GM12878 (cell line): ENCODE results near the gene SLC4A8.

Experiments used
- CTCF ChIP-seq, 3 experiments: IDR thresholded peaks in 2 of 3; conservative IDR thresholded peaks in 1 of 3; 2 replicates each; pipeline ENCODE4 v1.5.1; 2011; ENCODE audit warnings: low read depth in 3 of 3, low read length in 3 of 3, mild to moderate bottlenecking in 3 of 3, control low read depth in 2 of 3, moderate library complexity in 2 of 3, inconsistent platforms in 1 of 3, mixed read lengths in 1 of 3; ENCODE audit not compliant: control insufficient read depth in 2 of 3, insufficient read depth in 1 of 3; ENCODE audit errors: extremely low read depth in 1 of 3
- POLR2AphosphoS5 ChIP-seq: IDR thresholded peaks from 2 replicates; pipeline ENCODE4 v1.6.1; 2011; ENCODE audit warnings: mild to moderate bottlenecking, low read length, inconsistent platforms
- RAD21 ChIP-seq: IDR thresholded peaks from 2 replicates; pipeline ENCODE4 v1.6.1; 2011; ENCODE audit warnings: mild to moderate bottlenecking, low read depth, low read length, moderate library complexity; ENCODE audit not compliant: insufficient read depth
- YY1 ChIP-seq: IDR thresholded peaks from 2 replicates; pipeline ENCODE4 v1.6.1; 2011; ENCODE audit warnings: low read depth, mild to moderate bottlenecking, low read length

GRCh38 chr12:51443573-51443972 lies 18.9 kb downstream of the SLC4A8 start:
- TF ChIP-seq POLR2AphosphoS5 = no peak
- TF ChIP-seq CTCF (IDR thresholded peaks at IDR 0.05 in 2 of 3, conservative IDR thresholded peaks at IDR 0.05 in 1 of 3; ENCODE audit: control insufficient read depth in 2 of 3, extremely low read depth in 1 of 3, insufficient read depth in 1 of 3, low read depth in 3 of 3, low read length in 3 of 3) = no peak
- TF ChIP-seq RAD21 = no peak
- TF ChIP-seq YY1 = no peak
